Measurements from ENCODE around the gene ZNF45. TPM values are rescaled to one million over a fixed set of nuclear protein-coding genes. Genes with fewer than 3 reads are reported as not detected.
A peak's percentile ranks its signal among the peaks of the same experiment; 100 is the strongest.

ZNF45 gene
- total RNA-seq, 1 experiment from 2014 or later = 15.2 TPM

- peak overlapping the region; percentile 83 for H3K4me2 ChIP-seq (ENCODE audit: low read length)
- H3K9ac ChIP-seq (ENCODE audit: low read length) = peak overlapping the region; percentile 64
- DNase-seq (ENCODE audit: low read depth, low spot score) (no peak), ATAC-seq (no peak)
- no peaks in the 10 kb centered on the region for H3K27me3 ChIP-seq (ENCODE audit: insufficient read depth, low read length)
- H3K36me3 ChIP-seq (ENCODE audit: control insufficient read depth in 1 of 2, insufficient read depth in 2 of 2, low read length in 2 of 2) = peaks cover 16 to 29% of the 10 kb centered on the region in 2 experiments; a peak in 3 of 4 replicates
- H3K4me1 ChIP-seq (ENCODE audit: control insufficient read depth in 1 of 2, insufficient read depth in 2 of 2, low read length in 2 of 2) = peaks cover 5 to 14% of the 10 kb centered on the region in 2 experiments
- H3K4me3 ChIP-seq (replicated peaks in 1 of 2; ENCODE audit: low read depth in 1 of 2, low read length in 2 of 2) = peak overlapping the region; percentile 58 to 71
- TSS peak; percentile 68 for BruUV-seq (replicated peaks)
- H4K20me1 ChIP-seq (ENCODE audit: insufficient read depth) = no peaks in the 10 kb centered on the region
- H2AFZ ChIP-seq (ENCODE audit: low read depth, low read length, poor library complexity, severe bottlenecking) = peak overlapping the region; percentile 89
- ChIA-PET CTCF (interaction anchor here (1.0 kb wide), 1 partner anchor 17 kb away, joined by 8 read pairs; the partner anchor contains the start of gene ZNF221), POLR2A (interaction anchor here (0.8 to 1.2 kb wide), 4 partner anchors 9 to 231 kb away, joined by 3 to 6 read pairs (median 4); partner anchors contain the start of genes ZNF221, ZNF226 and ZNF283), RAD21 (ENCODE audit: low non-redundant PET in 1 of 2, low total read pairs in 2 of 2, uncharacterized antibody in 2 of 2, unreplicated experiment in 2 of 2) (no interaction called here)
- TF ChIP-seq RAD21 (IDR thresholded peaks at IDR 0.05; ENCODE audit: low read depth) (no peak), ZBTB33 (IDR thresholded peaks at IDR 0.05; ENCODE audit: extremely low read depth, insufficient replicate concordance, low read length) (no peak), REST (IDR thresholded peaks at IDR 0.05; ENCODE audit: low read depth) (no peak), POLR2AphosphoS5 (IDR thresholded peaks at IDR 0.05; ENCODE audit: low read depth, low read length) (no peak), CBX3 (IDR thresholded peaks at IDR 0.05; ENCODE audit: low read depth) (no peak), MAX (IDR thresholded peaks at IDR 0.05) (no peak), CTCF (IDR thresholded peaks at IDR 0.05 in 2 of 3, conservative IDR thresholded peaks at IDR 0.05 in 1 of 3; ENCODE audit: borderline replicate concordance in 1 of 3, insufficient read depth in 1 of 3, low read depth in 2 of 3, low read length in 2 of 3) (no peak), FOSL1 (IDR thresholded peaks at IDR 0.05; ENCODE audit: low read depth) (no peak), ZNF274 (IDR thresholded peaks at IDR 0.05; ENCODE audit: low read depth, low read length) (no peak), CEBPB (IDR thresholded peaks at IDR 0.05; ENCODE audit: low read depth) (no peak), JUND (IDR thresholded peaks at IDR 0.05) (no peak), YY1 (IDR thresholded peaks at IDR 0.05; ENCODE audit: extremely low read depth, insufficient replicate concordance, low read depth, low read length) (no peak)
- H3K9me3 ChIP-seq (ENCODE audit: control insufficient read depth in 1 of 2, insufficient read depth in 1 of 2, low read depth in 1 of 2, low read length in 2 of 2) = no peaks in the 10 kb centered on the region
- no peaks in the 10 kb centered on the region for H3K9me2 ChIP-seq (ENCODE audit: insufficient read depth)
- peaks cover 3% of the 10 kb centered on the region; the same call in 1 of the 2 replicates for H3K79me2 ChIP-seq (ENCODE audit: insufficient read depth, low read length)
- intact Hi-C loops (cut with micrococcal nuclease) = no loop called here
- H3K27ac ChIP-seq (ENCODE audit: low read depth, low read length) = peak overlapping the region; percentile 58
Observed at GRCh38 chr19:43934055-43934984, 762 bp downstream of the ZNF45 start.

Measured in HCT116 (cell line).